AG09309 (cell line): ENCODE data around the gene NRF1.

Source experiments
- DNase-seq: peaks from one replicate; pipeline ENCODE4 v3.0.0-alpha.2; 2010; ENCODE audit warnings: low read depth
- H3K4me3 ChIP-seq: 2 replicates; pipeline ENCODE4 v1.5.1; 2011; ENCODE audit warnings: mild to moderate bottlenecking, low read depth, low read length, moderate library complexity; ENCODE audit not compliant: control insufficient read depth
- CTCF ChIP-seq: IDR thresholded peaks from 2 replicates; pipeline ENCODE4 v1.5.1; 2011; ENCODE audit warnings: mild to moderate bottlenecking, low read depth, low read length, inconsistent platforms; ENCODE audit not compliant: insufficient read depth, control insufficient read depth; ENCODE audit errors: missing control alignments

NRF1 gene

GRCh38 chr7:129771928-129772479 is 160.5 kb downstream of the NRF1 start:
- no peak for TF ChIP-seq CTCF
- DNase-seq = no peak
- no peak overlapping the region for H3K4me3 ChIP-seq

GRCh38 chr7:129772646-129773280 is 161.2 kb downstream of the NRF1 start:
- H3K4me3 ChIP-seq = no peak overlapping the region
- no peak for DNase-seq
- no peak for TF ChIP-seq CTCF

- TF ChIP-seq CTCF = no peak
- no peak for DNase-seq
- no peak overlapping the region for H3K4me3 ChIP-seq
Observed at GRCh38 chr7:129773328-129773731, 161.8 kb downstream of the NRF1 start.

GRCh38 chr7:129773871-129774270 is 162.4 kb downstream of the NRF1 start:
- H3K4me3 ChIP-seq = no peak overlapping the region
- no peak for TF ChIP-seq CTCF
- DNase-seq = no peak

GRCh38 chr7:129774359-129774758 is 162.8 kb downstream of the NRF1 start:
- DNase-seq = no peak
- H3K4me3 ChIP-seq = no peak overlapping the region
- TF ChIP-seq CTCF = no peak

- H3K4me3 ChIP-seq = no peak overlapping the region
- no peak for TF ChIP-seq CTCF
- no peak for DNase-seq
Observed at GRCh38 chr7:129774871-129775694, 163.6 kb downstream of the NRF1 start.
